Inflammatory macrophage (primary cell): ENCODE data around the gene BET1L.

Experiments used
- DNase-seq, 2 donors: peaks; one replicate each; pipeline ENCODE4 v3.0.0-alpha.2; 2020 to 2022

BET1L gene

GRCh38 chr11:209275-210121, 2.3 kb upstream of the BET1L start:
- peak in 1 of 2 donors; percentile 19 for DNase-seq

GRCh38 chr11:208917-209260, 1.7 kb upstream of the BET1L start:
- DNase-seq = no peak

DNA sequence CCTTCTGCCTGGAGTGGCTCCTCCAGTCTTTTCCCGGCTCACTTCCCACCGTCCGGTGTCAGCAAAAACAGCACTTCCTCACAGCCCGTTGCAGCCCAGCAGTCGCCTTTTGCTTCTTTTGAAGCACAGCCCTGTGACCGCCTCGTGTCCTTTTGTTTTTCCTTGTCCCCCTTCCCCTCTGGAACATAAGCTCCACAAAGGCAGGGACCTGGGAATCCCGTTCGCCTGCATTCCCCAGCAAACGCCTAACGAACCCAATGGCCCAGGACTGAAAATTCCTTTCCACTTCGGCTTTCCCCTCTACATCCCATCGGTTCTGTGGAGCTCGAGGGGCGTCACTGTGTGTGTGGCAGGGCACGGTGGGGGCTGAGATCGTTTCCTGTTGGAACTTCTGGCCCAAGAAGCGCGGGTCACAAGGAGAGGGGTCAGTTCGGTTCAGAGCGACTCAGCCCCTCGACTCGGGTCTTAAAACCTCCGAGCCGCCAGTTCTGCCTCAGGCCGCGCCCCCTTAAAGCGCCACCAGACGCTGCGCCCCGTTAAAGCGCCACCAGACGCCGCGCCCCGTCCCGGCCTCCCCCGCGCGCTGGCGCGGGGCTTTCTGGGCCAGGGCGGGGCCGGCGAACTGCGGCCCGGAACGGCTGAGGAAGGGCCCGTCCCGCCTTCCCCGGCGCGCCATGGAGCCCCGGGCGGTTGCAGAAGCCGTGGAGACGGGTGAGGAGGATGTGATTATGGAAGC, 1.1 kb upstream of the BET1L start:
- peak; percentile 88 to 89 for DNase-seq

DNA sequence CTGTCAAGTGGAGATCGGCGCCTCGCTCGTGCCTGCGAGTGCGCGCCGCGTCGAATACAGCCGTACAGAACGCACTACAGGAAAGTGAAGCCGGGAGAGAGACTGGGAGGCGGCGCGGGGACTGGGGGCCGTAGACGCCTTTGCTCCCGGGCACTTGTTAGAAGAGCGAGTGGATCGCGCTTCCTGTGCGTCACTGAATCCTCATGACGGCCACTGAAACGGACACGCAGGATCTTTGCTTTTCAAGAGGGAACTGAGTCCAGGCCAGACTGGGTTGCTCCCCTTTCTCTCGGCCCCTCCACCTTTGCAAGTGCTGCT, 623 bp upstream of the BET1L start:
- DNase-seq = peak; percentile 49 to 69

DNA sequence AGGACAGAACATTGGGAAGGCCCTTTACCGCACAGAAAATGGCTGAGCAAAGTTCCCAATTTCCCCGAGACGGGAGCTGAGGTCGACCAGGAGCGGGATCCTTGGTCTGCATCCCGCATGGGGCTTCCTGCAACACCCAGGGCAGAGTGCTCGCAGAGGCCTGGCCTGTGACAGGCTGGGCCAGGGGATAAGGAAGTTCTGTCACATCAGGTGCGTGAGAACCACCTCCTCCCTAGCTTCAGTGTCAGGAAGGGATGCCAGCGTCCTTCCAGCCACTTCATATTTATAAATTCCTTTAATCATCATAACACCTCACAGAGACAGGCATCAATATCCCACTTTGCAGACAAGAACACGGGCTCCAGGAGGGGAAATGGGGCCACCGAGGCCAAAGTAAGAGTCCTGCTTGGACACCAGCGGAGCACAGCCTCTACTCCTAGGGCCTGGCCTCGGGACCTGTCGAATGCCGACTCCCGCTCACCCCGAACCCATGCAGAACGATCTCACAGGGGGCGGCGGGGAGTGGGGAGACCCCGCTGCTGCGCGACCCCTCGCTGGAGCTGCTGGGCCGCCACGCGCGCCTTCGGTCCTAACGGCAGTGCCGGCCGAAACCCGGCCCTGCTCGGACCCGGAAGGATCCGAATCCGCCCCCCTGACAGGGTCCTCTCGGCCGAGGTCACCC, 532 bp downstream of the BET1L start:
- peak; percentile 11 to 54 for DNase-seq

DNA sequence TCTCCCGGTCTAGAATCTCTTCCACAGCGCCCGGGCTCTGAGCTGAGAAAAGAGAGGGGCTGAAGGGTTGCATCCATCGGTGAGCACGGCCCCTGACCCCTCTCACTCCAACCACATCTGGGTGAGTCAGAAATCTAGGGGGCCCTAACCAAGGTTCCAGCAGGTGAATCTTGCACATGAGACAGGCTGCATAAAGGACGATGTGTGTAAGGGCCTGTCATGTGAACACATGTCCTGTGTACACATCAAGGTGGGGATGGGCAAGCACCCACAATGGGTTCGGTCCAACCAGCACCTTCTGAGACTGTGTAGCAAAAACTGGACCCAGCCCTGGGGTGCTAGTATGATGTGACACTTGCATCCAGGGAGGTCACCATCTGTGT, 1.2 kb downstream of the BET1L start:
- no peak for DNase-seq

DNA sequence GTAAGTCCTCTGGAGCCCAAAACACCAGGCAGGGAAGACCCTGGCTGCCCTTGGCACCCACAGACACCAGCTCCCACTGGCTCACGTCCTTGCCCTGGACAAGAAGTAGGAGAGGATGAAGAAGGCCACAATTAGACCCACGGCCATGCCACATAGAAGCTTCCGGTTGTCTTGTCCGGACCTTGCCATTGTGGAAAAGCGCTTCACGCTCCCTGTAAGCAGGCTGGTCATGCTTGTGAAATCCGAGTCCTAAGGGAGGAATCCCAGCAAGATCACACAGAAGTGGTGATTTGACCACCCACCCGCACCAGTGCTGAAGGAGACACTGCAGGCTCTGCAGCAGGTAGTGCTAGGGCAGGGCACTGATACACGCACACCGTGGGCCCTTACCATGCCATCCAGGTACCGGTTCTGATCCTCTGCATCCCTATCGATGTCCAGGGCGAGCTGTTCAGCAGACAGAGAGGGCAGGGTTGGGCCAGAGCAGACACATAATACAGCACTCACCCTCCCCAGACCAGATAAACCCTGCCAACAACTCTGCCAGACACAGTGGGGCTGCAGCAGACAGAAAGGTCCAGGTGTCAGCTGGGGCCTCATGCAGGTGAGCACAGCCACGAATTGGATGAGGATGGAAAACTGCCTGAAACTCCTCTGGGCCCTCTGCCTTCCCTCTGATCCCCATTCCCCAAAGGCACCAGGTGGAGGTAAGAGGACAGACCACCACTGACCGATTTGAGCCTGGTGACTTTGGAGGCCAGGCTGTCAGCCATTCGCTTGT, 1.8 kb downstream of the BET1L start:
- DNase-seq = no peak

- no peak for DNase-seq
These were observed 2.6 kb downstream of the BET1L start for GRCh38 chr11:204587-205109.

DNA sequence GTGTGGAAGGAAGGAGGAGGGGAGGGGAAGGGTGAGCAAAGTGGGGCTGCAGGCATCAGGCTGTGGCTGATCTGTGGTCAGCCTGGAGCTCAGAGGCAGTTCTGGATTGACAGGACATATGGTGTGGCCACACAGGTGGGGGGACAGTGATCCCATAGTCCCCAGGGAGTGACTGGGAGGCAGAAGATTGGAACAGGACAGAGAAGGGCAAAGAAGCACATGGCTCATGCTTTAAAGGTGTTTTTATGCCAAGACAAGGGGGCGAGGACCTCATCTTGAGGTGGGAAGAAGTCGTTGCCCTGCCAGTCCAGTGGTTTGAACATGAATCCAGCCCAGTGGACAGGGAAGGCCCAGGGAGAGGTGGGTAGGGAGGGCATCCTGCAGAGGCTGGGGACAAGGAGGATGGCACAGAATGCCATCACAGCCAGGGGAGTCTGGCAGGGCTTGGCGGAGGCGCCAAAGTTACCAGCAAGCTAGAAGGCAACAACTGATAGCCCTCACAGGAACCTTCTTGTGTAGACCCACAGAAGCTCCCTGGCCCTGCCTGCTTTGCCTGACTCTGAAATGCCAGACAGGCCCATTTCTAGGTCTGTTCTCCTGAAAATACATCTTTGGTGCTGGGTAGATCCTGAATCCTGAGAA, 3.1 kb downstream of the BET1L start:
- DNase-seq = no peak

DNA sequence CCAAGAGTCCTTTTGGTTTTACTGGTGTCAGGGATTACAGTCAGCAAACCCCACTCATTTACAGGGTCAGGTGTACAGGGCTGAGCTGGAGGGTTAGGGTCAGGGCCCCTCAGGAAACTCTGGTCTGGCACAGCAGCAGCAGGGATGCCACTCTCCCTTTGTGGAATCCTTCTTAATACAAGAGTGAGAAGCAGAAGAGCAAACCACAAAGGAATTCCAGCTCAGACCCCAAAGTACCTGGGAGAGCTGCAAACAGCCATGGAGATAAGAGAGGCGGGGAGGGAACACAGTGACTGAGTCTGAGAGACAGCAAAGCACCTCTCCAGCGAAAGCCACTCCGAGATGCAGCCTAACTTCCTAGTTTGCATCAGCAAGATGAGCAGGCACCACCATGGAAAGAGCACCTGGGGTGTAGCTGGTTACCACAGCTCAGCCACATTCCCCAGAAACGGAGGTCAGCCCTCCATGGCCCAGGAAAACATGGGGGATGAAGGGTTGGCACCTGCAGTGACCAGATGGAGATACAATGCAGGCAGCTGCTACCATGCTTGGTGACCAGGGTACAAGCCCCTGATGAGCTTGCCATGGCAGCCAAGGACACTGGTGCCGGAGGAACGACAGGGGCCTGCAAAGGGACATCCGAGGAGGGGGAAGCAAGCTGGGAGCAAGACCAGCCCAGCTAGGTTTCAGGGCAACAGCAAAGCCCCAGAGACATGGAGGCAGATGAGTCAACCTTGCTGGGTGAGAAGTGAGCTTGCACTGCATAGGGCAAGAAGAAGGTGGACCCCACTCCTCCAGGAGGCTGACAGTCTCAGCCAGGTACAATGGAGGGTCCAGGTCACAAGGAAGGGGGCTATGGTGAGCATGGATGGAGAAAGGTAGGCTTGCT, 3.9 kb downstream of the BET1L start:
- DNase-seq = no peak

DNA sequence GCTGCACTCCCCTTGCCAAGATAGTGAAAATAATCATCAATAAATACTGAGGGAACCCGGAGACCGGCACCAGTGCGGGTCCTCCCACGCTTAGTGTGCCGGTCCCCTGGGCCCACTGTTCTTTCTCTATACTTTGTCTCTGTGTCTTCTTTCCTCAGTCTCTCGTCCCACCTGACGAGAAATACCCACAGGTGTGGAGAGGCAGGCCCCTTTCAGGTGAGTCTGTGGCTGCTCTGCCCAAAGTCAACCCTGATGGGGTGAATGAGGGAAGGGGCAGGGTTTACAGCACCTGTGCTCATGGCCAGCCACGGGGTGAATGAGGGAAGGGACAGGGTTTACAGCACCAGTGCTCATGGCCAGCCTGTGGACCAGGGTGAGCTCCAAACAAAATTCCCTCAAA, 4.7 kb downstream of the BET1L start:
- no peak for DNase-seq

DNA sequence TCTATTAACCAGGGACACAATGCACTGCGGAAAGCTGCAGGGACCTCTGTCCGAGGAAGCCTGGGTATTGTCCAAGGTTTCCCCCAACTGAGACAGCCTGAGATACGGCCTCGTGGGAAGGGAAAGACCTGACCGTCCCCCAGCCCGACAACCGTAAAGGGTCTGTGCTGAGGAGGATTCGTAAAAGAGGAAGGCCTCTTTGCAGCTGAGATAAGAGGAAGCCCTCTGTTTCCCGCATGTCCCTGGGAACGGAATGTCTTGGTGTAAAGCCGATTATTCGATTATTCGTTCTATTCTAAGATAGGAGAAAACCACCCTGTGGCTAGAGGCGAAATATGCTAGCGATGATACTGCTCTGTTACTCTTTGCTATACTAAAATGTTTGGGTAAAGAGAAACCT, 5.2 kb downstream of the BET1L start:
- peak in 1 of 2 donors; percentile 21 for DNase-seq

DNA sequence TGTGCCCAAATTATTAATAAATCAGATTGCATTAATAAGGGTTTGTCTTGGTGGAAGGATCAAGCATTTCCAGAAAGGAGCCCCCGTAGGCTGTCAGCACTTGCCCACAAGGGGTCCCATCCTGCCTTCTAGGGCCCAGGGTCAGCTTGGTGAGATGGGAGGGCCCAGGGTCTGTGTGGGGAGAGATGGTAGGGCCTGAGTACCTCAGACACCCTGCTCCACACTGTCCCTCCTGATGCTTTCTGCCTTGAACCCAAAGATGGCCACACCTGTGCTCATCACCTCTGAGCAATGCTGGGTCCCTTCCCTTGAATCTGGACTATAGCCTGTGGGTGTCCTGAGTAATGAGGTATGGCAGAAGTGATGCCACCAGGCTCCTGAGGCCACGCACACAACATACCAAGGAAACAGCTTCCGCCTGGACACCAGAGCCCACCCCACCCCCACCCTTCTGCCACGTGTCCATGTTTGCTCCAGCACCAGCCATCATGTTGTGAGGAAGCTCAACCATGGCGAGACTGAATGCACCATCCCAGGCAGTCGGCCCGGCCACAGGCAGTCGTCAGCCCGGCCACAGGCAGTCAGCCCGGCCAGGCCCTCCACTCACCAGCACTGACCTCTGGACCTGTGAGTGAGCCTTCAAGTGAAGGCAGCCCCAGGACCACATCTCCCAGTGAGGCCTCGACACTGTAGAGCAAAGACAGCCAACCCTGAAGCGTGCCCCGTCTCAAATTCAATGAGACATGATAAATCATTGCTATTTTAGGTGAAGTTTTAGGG, 6.8 kb downstream of the BET1L start:
- no peak for DNase-seq

GRCh38 chr11:199782-200181, 7.4 kb downstream of the BET1L start:
- no peak for DNase-seq

DNA sequence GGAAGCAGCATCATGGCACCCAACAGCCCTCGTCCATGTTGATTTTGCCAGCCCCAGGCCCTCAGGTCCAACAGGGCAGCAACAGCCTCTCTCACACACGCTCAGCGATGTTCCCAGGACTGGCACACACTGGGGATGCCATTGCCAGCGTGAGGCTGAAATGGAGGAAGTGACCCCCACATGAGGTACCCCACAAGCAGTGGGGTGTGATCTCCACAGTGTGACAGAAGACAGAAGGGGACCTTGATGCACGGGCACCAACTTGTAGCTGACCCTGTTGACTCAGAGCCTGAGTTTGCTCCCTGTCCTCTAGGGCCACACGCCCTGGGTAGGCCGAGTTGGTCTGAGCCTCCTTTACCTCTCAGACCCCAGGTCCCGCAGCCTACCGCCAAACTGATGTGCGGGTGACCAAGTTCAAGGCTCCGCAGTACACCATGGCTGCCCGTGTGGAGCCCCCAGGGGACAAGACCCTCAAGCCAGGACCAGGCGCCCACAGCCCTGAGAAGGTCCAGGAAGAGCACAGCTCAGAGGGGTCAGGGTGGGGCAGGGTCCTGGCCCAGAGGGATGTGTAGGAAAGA, 8.1 kb downstream of the BET1L start:
- DNase-seq = no peak

DNA sequence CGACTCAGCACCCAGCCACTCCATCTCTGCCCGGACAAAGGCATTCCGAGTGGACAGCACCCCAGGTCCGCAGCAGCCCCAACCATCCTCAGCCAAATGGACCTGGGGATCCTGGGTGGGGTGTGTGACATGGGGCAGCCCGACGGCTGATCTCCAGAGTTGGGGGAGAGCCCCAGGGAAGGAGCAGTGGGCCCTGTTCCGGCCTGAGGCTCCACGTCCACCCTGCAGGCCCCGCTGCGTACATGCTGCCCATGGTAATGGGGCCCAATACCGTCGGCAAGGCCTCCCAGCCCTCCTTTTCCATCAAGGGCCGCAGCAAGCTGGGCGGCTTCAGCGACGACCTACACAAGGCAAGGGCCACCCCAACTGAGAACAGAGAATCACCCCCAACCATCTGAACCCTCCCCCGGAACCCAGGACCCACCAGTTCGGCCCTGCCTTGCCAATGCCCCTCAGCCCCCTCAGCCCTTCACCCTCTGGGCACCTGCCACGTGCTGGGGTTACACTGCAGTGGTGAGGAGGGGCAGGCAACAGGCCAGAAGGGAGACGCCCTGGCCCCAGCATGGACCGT, 8.9 kb downstream of the BET1L start:
- DNase-seq = no peak

DNA sequence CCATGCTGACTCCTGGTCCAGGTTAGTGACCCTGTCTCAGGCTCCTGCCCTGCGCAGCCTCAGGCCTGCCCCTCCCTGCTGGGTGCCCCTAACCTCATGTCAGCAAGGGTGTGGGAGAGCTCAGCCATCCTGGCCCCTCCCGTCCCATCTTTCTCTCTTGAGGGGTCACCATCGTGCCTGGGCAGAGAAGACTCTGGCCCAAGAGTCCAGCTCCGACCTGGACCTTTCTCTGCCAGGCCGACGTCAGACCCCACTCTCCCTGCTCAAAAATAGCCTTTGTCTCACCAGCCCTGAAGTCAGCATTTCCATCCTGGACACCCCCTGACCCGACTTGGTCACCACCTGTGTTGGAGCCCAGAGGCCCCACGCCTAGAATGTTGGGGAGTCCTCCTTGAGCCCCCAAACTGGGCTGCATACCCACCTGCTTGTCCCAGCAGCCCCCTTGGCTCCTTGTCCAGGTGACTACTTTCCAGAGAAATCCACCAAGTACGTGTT, 9.4 kb downstream of the BET1L start:
- DNase-seq = no peak

- no peak for DNase-seq
These were observed 10.1 kb downstream of the BET1L start for GRCh38 chr11:196786-197731.
